HG03460 (cell line): Measurements from ENCODE around the gene SLC39A10.
"Not testable (repeated sequence)": the region's sequence is repeated elsewhere in the genome, so short reads cannot be mapped to it uniquely, and the experiment has no call there.

Experiments
- ATAC-seq: cut with Tn5 transposase; IDR thresholded peaks from one replicate; pipeline ENCODE4 v1.9.1; 2021; ENCODE audit not compliant: unreplicated experiment

Gene SLC39A10

DNA sequence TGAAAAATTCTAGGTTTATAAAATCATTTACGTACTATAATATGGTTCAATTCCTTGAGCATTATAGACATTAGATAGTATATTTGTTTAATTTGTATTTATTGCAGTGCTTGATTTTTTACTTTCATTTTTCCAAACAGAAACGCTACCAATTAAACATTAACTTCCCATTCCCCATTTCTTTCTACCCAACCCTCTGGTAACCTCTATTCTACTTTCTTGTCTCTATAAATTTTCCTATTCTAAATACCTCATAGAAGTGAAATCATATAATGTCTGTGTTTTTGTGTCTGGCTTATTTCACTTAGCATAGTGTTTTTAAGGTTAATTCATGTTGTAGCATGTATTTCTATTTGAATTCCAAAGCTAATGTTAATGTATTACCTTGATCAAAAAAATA is 11.6 kb upstream of the SLC39A10 start:
- ATAC-seq = no peak

DNA sequence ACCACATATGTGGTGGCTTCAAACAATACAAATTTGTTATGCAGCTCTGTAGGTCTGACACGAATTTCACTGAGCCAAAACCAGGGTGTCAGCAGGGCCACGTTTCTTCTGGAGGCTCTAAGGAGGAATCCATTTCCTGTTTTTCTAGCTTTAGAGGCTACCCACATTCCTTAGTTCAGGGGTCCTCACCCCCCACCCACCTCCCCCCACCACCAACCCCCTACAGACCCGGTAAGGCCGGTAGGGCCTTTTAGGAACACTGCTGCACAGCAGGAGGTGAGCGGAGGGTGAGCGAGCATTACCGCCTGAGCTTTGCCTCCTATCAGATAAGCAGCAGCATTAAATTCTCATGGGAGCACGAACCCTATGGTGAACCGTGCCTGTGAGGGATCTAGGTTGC is 10.6 kb upstream of the SLC39A10 start:
- ATAC-seq = no peak

GRCh38 chr2:195647302-195647701 is 9.7 kb upstream of the SLC39A10 start:
- no peak for ATAC-seq

- not testable (repeated sequence) for ATAC-seq
Measured at GRCh38 chr2:195648370-195648769, 8.7 kb upstream of the SLC39A10 start.

GRCh38 chr2:195648787-195649186 is 8.2 kb upstream of the SLC39A10 start:
- no peak for ATAC-seq

GRCh38 chr2:195649629-195650190 is 7.3 kb upstream of the SLC39A10 start:
- ATAC-seq = peak; percentile 24

- no peak for ATAC-seq
Measured at GRCh38 chr2:195651046-195651445, 6.0 kb upstream of the SLC39A10 start.

GRCh38 chr2:195652911-195653310 is 4.1 kb upstream of the SLC39A10 start:
- ATAC-seq = no peak

GRCh38 chr2:195656161-195656858 is 716 bp upstream of the SLC39A10 start:
- ATAC-seq = no peak

DNA sequence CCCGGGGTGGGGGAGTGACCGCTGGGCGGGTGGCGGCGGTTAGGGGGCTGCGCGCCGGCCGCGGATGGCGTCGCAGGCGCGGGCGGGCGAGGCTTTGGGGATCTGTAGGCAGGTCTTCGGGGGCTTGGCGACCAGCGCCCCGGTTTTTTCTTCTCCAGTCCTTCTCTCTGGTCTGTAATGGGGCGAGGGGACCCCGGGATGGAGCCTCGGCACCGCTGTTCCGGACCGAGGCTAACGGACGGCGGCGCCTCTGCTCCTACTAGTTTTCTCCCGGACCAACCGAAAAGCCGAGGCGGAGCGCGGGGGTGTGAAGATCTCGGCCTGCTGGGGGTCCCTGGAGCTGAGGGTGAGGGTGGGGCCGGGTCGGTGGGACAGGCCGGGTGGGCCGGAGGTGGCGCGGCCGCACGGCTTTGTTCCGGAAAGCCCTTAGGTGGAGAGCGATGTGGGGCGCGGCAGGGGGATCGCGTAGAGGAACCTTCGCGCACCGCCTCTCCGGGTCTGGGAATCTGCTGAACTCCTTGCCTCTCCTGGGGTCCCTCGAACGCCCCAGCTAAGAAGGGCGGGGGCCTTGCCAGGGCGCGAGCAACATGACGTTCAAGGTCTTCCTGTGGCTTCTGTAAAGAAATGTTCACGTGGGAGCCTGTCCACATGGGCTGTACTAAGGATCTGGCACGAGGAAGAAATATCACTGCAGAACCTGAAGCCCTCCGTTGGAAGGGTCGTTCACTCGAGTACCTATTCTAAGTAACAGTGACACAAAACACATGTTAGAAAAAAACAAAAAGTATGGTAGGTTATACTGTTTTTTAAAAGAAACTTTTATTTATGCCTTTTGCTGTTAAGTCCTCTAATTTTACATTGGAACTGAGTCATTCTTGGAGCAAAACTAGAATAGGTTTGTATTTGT is 861 bp downstream of the SLC39A10 start:
- peak; percentile 29 for ATAC-seq

GRCh38 chr2:195658541-195658890 is 1.5 kb downstream of the SLC39A10 start:
- no peak for ATAC-seq

GRCh38 chr2:195659114-195659513 is 2.1 kb downstream of the SLC39A10 start:
- ATAC-seq = no peak

DNA sequence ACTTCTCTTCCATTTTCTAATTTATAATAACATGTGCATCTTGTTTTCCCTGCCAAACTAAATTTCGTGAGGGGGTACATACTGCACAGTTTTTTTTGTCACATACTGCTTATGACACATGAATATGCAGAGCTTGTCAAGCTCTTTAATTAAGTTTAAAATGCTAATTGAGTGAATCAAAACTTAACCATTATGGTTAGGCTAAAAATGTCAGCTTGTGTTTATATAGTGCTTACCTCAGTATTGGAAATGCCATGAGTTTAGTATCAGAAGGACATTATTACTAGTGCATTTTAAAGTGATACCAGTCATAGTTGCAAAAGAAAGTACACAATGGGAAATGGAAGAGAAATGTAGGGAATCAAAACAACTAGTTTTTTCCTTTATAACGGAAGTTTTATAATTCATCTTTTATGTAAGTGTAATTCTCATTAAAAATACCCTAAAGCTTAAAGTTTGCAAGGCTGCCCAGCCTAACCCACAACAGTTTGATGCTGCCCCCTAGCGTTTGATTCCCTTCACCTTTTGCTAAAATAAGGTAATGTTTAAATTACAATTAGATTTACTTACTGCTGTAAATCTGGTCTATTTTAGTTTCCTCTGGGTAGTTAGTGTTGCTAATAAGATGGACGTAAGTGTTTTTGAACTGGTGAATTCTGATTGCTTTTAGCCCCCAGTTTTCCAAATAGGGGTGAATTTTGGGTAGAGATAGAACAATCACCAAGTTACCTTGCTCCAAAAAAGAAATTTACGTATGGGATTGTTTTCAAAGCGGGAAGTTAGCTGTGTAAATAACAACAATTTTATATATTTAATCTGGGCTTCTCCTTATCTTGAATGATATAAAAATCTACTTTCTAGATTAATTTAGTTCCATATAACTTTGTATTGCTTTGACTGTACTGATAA is 3.2 kb downstream of the SLC39A10 start:
- ATAC-seq = no peak

- ATAC-seq = no peak
Measured at GRCh38 chr2:195662138-195662537, 5.1 kb downstream of the SLC39A10 start.

DNA sequence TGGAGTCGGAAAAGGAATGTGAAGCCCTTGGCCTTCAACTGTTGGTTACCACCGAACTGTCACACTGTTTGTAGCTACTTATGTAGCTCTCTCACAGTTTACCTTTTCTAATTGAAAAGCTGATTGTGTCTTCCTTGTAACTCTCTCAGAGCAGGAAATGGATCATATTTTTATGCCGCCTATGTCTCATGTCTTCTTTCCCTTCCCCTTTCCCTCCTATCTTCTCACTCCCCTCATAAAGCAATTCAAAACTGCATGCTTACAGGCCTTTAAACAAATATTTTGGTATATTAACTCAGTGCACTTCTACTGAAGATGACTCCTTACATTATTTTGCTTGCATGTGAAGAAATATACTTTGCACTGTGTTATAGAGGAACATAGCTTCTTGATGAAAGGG is 6.0 kb downstream of the SLC39A10 start:
- no peak for ATAC-seq

DNA sequence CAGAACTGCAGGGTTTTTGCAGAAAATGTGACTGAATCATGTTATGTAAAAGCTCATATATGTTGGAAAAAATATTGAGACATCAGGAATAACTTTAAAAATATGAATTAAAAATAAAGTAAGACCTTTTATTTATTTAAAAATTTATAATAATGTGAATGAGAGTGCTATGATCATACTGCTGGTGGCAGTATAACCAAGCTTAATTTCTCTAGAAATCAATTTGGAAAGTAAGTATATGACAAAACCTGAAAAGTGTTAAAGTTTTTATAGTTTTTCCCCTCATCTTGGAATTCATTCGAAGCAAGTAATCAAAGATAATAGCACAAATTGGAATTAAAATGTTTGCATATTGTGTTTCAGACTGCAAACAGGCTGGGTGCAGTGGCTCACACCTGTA is 7.5 kb downstream of the SLC39A10 start:
- ATAC-seq = no peak

DNA sequence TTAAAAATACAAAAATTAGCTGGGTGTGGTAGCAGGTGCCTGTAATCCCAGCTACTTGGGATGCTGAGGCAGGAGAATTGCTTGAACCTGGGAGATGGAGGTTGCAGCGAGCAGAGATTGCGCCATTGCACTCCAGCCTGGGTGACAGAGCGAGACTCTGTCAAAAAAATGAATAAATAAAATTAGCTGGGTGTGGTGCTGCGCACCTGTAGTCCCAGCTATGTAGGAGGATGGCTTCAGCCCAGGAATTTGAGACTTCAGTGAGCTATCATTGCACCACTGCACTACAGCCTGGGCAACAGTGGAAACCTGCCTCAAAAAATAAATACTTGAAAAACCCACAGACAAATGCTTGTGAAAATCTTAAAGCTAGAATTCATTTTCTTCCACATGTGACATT is 8.1 kb downstream of the SLC39A10 start:
- ATAC-seq = not testable (repeated sequence)

DNA sequence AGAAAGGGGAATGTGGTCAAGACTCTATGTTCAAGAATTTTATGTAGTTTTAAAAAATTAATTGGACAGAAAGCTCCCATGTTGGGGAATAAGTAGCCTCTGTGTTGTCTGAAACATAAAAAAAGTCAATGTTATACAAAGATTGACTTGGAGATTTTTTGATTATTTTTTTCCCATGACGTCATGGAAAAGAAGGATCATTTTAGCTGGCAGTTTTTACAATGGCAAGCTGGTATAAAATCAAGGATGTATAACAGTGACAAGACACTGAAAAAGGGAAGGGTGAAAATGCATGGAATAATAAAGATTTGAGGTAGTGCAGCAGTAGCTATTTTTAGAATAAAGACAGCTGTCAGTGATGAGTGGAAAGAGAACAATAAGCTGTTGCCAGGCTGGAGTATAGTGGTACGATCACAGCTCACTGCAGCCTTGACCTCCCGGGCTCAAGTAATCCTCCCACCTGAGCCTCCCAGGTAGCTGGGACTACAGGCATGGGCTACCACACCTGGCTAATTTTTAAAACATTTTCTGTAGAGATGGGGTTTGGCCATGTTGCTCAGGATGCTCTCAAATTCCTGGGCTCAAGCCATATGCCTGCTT is 9.2 kb downstream of the SLC39A10 start:
- no peak for ATAC-seq

- ATAC-seq = no peak
Measured at GRCh38 chr2:195667974-195668373, 10.9 kb downstream of the SLC39A10 start.

GRCh38 chr2:195670191-195670590 is 13.2 kb downstream of the SLC39A10 start:
- ATAC-seq = no peak

- no peak for ATAC-seq
Measured at GRCh38 chr2:195671563-195671962, 14.5 kb downstream of the SLC39A10 start.
